SU-DHL-6 (cell line): Measurements from ENCODE around the gene MACF1.
A peak's percentile ranks its signal among the peaks of the same experiment; 100 is the strongest.

Experiments used
- H2AFZ ChIP-seq: fragments of 200-600 bp; sonication (generic); 2 replicates; pipeline ENCODE4 v1.6.1; 2014; ENCODE audit warnings: low read depth, mild to moderate bottlenecking, moderate library complexity, mixed read lengths, antibody characterized with exemption, low read length; ENCODE audit not compliant: severe bottlenecking
- H3F3A ChIP-seq: fragments of 200-600 bp; shearing (Covaris generic); 2 replicates; pipeline ENCODE4 v1.6.0; 2016; ENCODE audit warnings: antibody characterized with exemption, mild to moderate bottlenecking; ENCODE audit not compliant: insufficient read depth
- H3K27ac ChIP-seq: fragments of 200-600 bp; sonication (generic); 2 replicates; pipeline ENCODE4 v1.5.1; 2016; ENCODE audit warnings: low read depth, mild to moderate bottlenecking, low read length, moderate library complexity, mixed read lengths
- H3K27me3 ChIP-seq: fragments of 200-600 bp; sonication (generic), shearing (Covaris generic); 2 replicates; pipeline ENCODE4 v1.6.0; 2014; ENCODE audit warnings: mild to moderate bottlenecking, low read length
- H3K36me3 ChIP-seq: fragments of 200-600 bp; sonication (generic); 2 replicates; pipeline ENCODE4 v1.6.1; 2014; ENCODE audit warnings: mild to moderate bottlenecking, low read length, mixed read lengths
- H3K4me2 ChIP-seq: fragments of 300-600, 200-600 bp; shearing (Covaris generic), sonication (generic); 2 replicates; pipeline ENCODE4 v1.6.0; 2014; ENCODE audit warnings: low read length, low read depth, mild to moderate bottlenecking; ENCODE audit not compliant: poor library complexity, severe bottlenecking
- H3K4me3 ChIP-seq: fragments of 200-600 bp; sonication (generic); 2 replicates; pipeline ENCODE4 v1.5.1; 2014; ENCODE audit warnings: antibody characterized with exemption, low read length, mild to moderate bottlenecking, mixed read lengths; ENCODE audit not compliant: insufficient read depth, poor library complexity, severe bottlenecking
- H3K79me2 ChIP-seq: fragments of 200-600 bp; sonication (generic); 2 replicates; pipeline ENCODE4 v1.6.1; 2014; ENCODE audit warnings: mild to moderate bottlenecking, low read length, moderate library complexity; ENCODE audit not compliant: insufficient read depth
- H3K9ac ChIP-seq: fragments of 200-600 bp; sonication (generic); 2 replicates; pipeline ENCODE4 v1.7.0; 2014; ENCODE audit warnings: mild to moderate bottlenecking, low read length
- H3K9me2 ChIP-seq: fragments of 200-600 bp; sonication (generic); replicated peaks from 2 replicates; pipeline ENCODE4 v1.6.1; 2014; ENCODE audit warnings: low read length; ENCODE audit not compliant: insufficient read depth
- H3K9me3 ChIP-seq: fragments of 200-600 bp; sonication (generic); 2 replicates; pipeline ENCODE4 v1.6.1; 2014; ENCODE audit warnings: low read length, mixed read lengths; ENCODE audit not compliant: insufficient read depth
- H4K20me1 ChIP-seq: fragments of 200-600 bp; sonication (generic); 2 replicates; pipeline ENCODE4 v1.6.1; 2014; ENCODE audit warnings: low read depth, mild to moderate bottlenecking, antibody characterized with exemption, low read length, moderate library complexity, mixed read lengths
- CTCF ChIP-seq: fragments of 200-600 bp; sonication (generic); IDR thresholded peaks from one replicate; pipeline ENCODE4 v1.5.1; 2017; ENCODE audit warnings: antibody characterized with exemption, mild to moderate bottlenecking, low read length, moderate library complexity; ENCODE audit not compliant: insufficient read depth, poor library complexity, severe bottlenecking
- EZH2phosphoT487 ChIP-seq: fragments of 200-600 bp; sonication (generic), shearing (Covaris generic); conservative IDR thresholded peaks from 2 replicates; pipeline ENCODE4 v1.6.1; 2018; ENCODE audit warnings: mild to moderate bottlenecking, antibody characterized with exemption, low read length, moderate library complexity, mixed read lengths

Gene MACF1

GRCh38 chr1:39189592-39190041, 14.9 kb upstream of the MACF1 start:
- Histone ChIP-seq H4K20me1 (no peaks in the 10 kb centered on the region), H3K27me3 (no peaks in the 10 kb centered on the region), H3K4me2 (no peak overlapping the region), H2AFZ (no peak overlapping the region), H3K9me2 (no peaks in the 10 kb centered on the region), H3K9me3 (no peaks in the 10 kb centered on the region), H3F3A (no peaks in the 10 kb centered on the region), H3K79me2 (no peaks in the 10 kb centered on the region), H3K36me3 (no peaks in the 10 kb centered on the region), H3K9ac (no peak overlapping the region), H3K27ac (no peak overlapping the region), H3K4me3 (no peak overlapping the region)
- TF ChIP-seq CTCF = no peak
- no peak for TF ChIP-seq EZH2phosphoT487

- H3K27me3 ChIP-seq = no peaks in the 10 kb centered on the region
- H3K4me3 ChIP-seq = no peak overlapping the region
- no peaks in the 10 kb centered on the region for H3K9me2 ChIP-seq
- no peak overlapping the region for H3K27ac ChIP-seq
- no peaks in the 10 kb centered on the region for H4K20me1 ChIP-seq
- H3K79me2 ChIP-seq = no peaks in the 10 kb centered on the region
- H3F3A ChIP-seq = peaks cover 3% of the 10 kb centered on the region
- no peak overlapping the region for H2AFZ ChIP-seq
- no peak overlapping the region for H3K4me2 ChIP-seq
- TF ChIP-seq EZH2phosphoT487 = no peak
- TF ChIP-seq CTCF = no peak
- no peak overlapping the region for H3K9ac ChIP-seq
- no peaks in the 10 kb centered on the region for H3K9me3 ChIP-seq
- no peaks in the 10 kb centered on the region for H3K36me3 ChIP-seq
Measured at GRCh38 chr1:39190096-39190495, 14.4 kb upstream of the MACF1 start.

GRCh38 chr1:39194398-39195051, 10.0 kb upstream of the MACF1 start:
- H3K79me2 ChIP-seq = no peaks in the 10 kb centered on the region
- no peaks in the 10 kb centered on the region for H3K9me3 ChIP-seq
- H3K27ac ChIP-seq = peak overlapping the region; percentile 93
- H3K27me3 ChIP-seq = no peaks in the 10 kb centered on the region
- no peak overlapping the region for H3K4me2 ChIP-seq
- TF ChIP-seq EZH2phosphoT487 (no peak), CTCF (no peak)
- no peak overlapping the region for H3K4me3 ChIP-seq
- H3K9me2 ChIP-seq = no peaks in the 10 kb centered on the region
- no peaks in the 10 kb centered on the region for H3K36me3 ChIP-seq
- H3K9ac ChIP-seq = no peak overlapping the region
- H4K20me1 ChIP-seq = no peaks in the 10 kb centered on the region
- peak overlapping the region; percentile 24 for H2AFZ ChIP-seq
- H3F3A ChIP-seq = peaks cover 23% of the 10 kb centered on the region
